ENCODE results near the gene UCK1.

Gene UCK1

GRCh38 chr9:131475111-131475955 is 55.7 kb downstream of the UCK1 start:
- no peak for DNase-seq (ENCODE audit: low read depth)
- H3K4me3 ChIP-seq (ENCODE audit: low read length) = no peak overlapping the region
- no peak for TF ChIP-seq CTCF (IDR thresholded peaks at IDR 0.05; ENCODE audit: insufficient read depth, low read depth, low read length, missing control alignments)

GRCh38 chr9:131474711-131475110 is 56.4 kb downstream of the UCK1 start:
- no peak overlapping the region for H3K4me3 ChIP-seq (ENCODE audit: low read length)
- TF ChIP-seq CTCF (IDR thresholded peaks at IDR 0.05; ENCODE audit: insufficient read depth, low read depth, low read length, missing control alignments) = no peak
- no peak for DNase-seq (ENCODE audit: low read depth)

DNA sequence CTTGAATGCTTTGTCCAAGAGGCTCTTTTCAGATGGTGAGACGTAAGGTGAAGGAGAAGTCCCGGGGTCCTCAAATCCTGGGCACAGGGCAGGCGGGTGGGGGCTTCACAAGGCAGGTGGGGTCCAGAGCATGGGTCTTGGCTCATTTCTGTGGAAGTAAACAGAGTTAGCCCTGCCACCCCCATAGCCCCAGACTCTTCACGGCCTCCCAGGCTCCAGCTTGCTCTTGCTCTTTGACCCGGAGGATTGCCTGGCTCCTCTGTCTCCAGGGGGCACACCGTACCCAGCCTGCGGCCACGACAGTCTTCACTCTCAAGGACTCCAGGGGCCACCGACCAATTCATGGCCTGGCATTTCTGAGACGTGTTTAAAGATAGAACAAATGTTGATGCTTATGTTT is 57.2 kb downstream of the UCK1 start:
- no peak for TF ChIP-seq CTCF (IDR thresholded peaks at IDR 0.05; ENCODE audit: insufficient read depth, low read depth, low read length, missing control alignments)
- no peak for DNase-seq (ENCODE audit: low read depth)
- H3K4me3 ChIP-seq (ENCODE audit: low read length) = no peak overlapping the region

All from epithelial cell of esophagus (primary cell).